Measurements from ENCODE around the gene BICRA. TPM values are rescaled to one million over a fixed set of nuclear protein-coding genes. Genes with fewer than 3 reads are reported as not detected.

BICRA gene
- total and polyA plus RNA-seq, 2 of the 8 experiments (the other 6 are each of a cell fraction or from before 2014, with no cell fraction given): 1.5 to 29.2 TPM

- TF ChIP-seq CHD7 (IDR thresholded peaks at IDR 0.05; ENCODE audit: insufficient replicate concordance, low read length): no peak
- TF ChIP-seq GTF2F1 (IDR thresholded peaks at IDR 0.05; ENCODE audit: borderline replicate concordance, low read depth, low read length): peak; percentile 90; the same call in 1 of the 2 replicates
- TF ChIP-seq RNF2 (IDR thresholded peaks at IDR 0.05; ENCODE audit: borderline replicate concordance, low read depth, low read length, missing control alignments, poor library complexity, severe bottlenecking): no peak
- TF ChIP-seq JUND (IDR thresholded peaks at IDR 0.05; ENCODE audit: low read length): no peak
- no peak for TF ChIP-seq EZH2 (IDR thresholded peaks at IDR 0.05; ENCODE audit: low read depth, low read length, severe bottlenecking)
- no peak for TF ChIP-seq TEAD4 (IDR thresholded peaks at IDR 0.05; ENCODE audit: low read depth, low read length)
- TF ChIP-seq POLR2AphosphoS5 (IDR thresholded peaks at IDR 0.05; ENCODE audit: low read depth, low read length): peak; percentile 98
- TF ChIP-seq PHF8 (conservative IDR thresholded peaks at IDR 0.05; ENCODE audit: low read depth, low read length): peak; percentile 99
- TF ChIP-seq NRF1 (IDR thresholded peaks at IDR 0.05; ENCODE audit: low read depth, low read length): peak; percentile 43
Observed at GRCh38 chr19:47745010-47745901, 136.3 kb downstream of the BICRA start, which contains the start of gene NOP53 (continued).

Data from H1 (cell line).